HG03442 (cell line): ENCODE results near the gene ANGPTL4.
"Not testable (repeated sequence)": the region's sequence is repeated elsewhere in the genome, so short reads cannot be mapped to it uniquely, and the experiment has no call there.

ENCODE experiments used
- ATAC-seq: cut with Tn5 transposase; IDR thresholded peaks from one replicate; pipeline ENCODE4 v1.9.1; 2021; ENCODE audit warnings: mild to moderate bottlenecking, moderate library complexity; ENCODE audit not compliant: unreplicated experiment

ANGPTL4 gene

GRCh38 chr19:8363803-8364771 is at the start of gene ANGPTL4:
Gene ANGPTL4 (plus strand): TSS chr19:8364155. CDS start chr19:8364322, 167 bp downstream.
- no peak for ATAC-seq

GRCh38 chr19:8314981-8315640 is 48.8 kb upstream of the ANGPTL4 start:
- ATAC-seq: not testable (repeated sequence)

- no peak for ATAC-seq
These were observed 47.4 kb upstream of the ANGPTL4 start for GRCh38 chr19:8316351-8317125.

- not testable (repeated sequence) for ATAC-seq
These were observed 45.1 kb upstream of the ANGPTL4 start for GRCh38 chr19:8318835-8319234.

GRCh38 chr19:8319807-8320520 is 44.0 kb upstream of the ANGPTL4 start:
- ATAC-seq: no peak

- no peak for ATAC-seq
These were observed 43.3 kb upstream of the ANGPTL4 start for GRCh38 chr19:8320564-8321066.

- ATAC-seq: peak; percentile 90
These were observed 42.6 kb upstream of the ANGPTL4 start, which contains the start of the genes NDUFA7 and RPS28 for GRCh38 chr19:8321067-8321985. Gene NDUFA7 (minus strand): TSS chr19:8321375. CDS start chr19:8321358, 17 bp downstream. Gene RPS28 (plus strand): TSS chr19:8321496. CDS start chr19:8321531, 35 bp downstream.

- ATAC-seq: no peak
These were observed 41.8 kb upstream of the ANGPTL4 start for GRCh38 chr19:8321986-8322637.

- ATAC-seq: no peak
These were observed 41.3 kb upstream of the ANGPTL4 start for GRCh38 chr19:8322638-8322997.

- ATAC-seq: no peak
These were observed 40.2 kb upstream of the ANGPTL4 start for GRCh38 chr19:8323781-8324185.

GRCh38 chr19:8324186-8325050 is 39.5 kb upstream of the ANGPTL4 start:
- no peak for ATAC-seq

- ATAC-seq: no peak
These were observed 38.5 kb upstream of the ANGPTL4 start for GRCh38 chr19:8325454-8325853.

- ATAC-seq: no peak
These were observed 34.0 kb upstream of the ANGPTL4 start for GRCh38 chr19:8329996-8330395.

- ATAC-seq: no peak
These were observed 32.6 kb upstream of the ANGPTL4 start for GRCh38 chr19:8331263-8331845.

GRCh38 chr19:8332976-8333766 is 30.8 kb upstream of the ANGPTL4 start:
- no peak for ATAC-seq

GRCh38 chr19:8333767-8334457 is 30.0 kb upstream of the ANGPTL4 start:
- no peak for ATAC-seq
